Mesendoderm (in vitro differentiated cells): ENCODE results near the gene ZNF101.
A peak's percentile ranks its signal among the peaks of the same experiment; 100 is the strongest.

Experiments used
- DNase-seq: peaks from one replicate; pipeline ENCODE4 v3.0.0; 2013
- H2AK5ac ChIP-seq: 2 replicates; pipeline ENCODE4 v1.6.1; 2013; ENCODE audit warnings: low read length, inconsistent platforms
- H2BK120ac ChIP-seq: 2 replicates; pipeline ENCODE4 v1.6.1; 2013; ENCODE audit warnings: low read depth, mild to moderate bottlenecking, low read length, moderate library complexity, mixed read lengths
- H2BK15ac ChIP-seq: replicated peaks from 2 replicates; pipeline ENCODE4 v1.6.1; 2013; ENCODE audit warnings: low read depth, mild to moderate bottlenecking, moderate library complexity
- H2BK5ac ChIP-seq: 2 replicates; pipeline ENCODE4 v1.6.1; 2013; ENCODE audit warnings: low read length, inconsistent platforms
- H3K18ac ChIP-seq: 2 replicates; pipeline ENCODE4 v1.6.1; 2013; ENCODE audit warnings: mild to moderate bottlenecking, low read length, mixed read lengths
- H3K23ac ChIP-seq: one replicate; pipeline ENCODE4 v1.6.1; 2013; ENCODE audit warnings: low read length
- H3K27ac ChIP-seq: 2 replicates; pipeline ENCODE4 v1.5.1; 2013; ENCODE audit warnings: low read depth, mild to moderate bottlenecking, inconsistent platforms, low read length, moderate library complexity
- H3K27me3 ChIP-seq: 2 replicates; pipeline ENCODE4 v1.6.1; 2013; ENCODE audit warnings: low read length, control low read depth, mild to moderate bottlenecking, inconsistent platforms; ENCODE audit not compliant: insufficient read depth, poor library complexity
- H3K36me3 ChIP-seq: 2 replicates; pipeline ENCODE4 v1.6.1; 2013; ENCODE audit warnings: low read length, inconsistent platforms; ENCODE audit not compliant: control insufficient read depth, insufficient read depth
- H3K4ac ChIP-seq: one replicate; pipeline ENCODE4 v1.6.1; 2013; ENCODE audit warnings: low read depth, mild to moderate bottlenecking, low read length, moderate library complexity
- H3K4me1 ChIP-seq: 2 replicates; pipeline ENCODE4 v1.6.1; 2013; ENCODE audit warnings: low read depth, low read length, inconsistent platforms; ENCODE audit not compliant: control insufficient read depth
- H3K4me2 ChIP-seq: 2 replicates; pipeline ENCODE4 v1.6.1; 2013; ENCODE audit warnings: low read length
- H3K4me3 ChIP-seq: 2 replicates; pipeline ENCODE4 v1.5.1; 2013; ENCODE audit warnings: mild to moderate bottlenecking, low read length
- H3K56ac ChIP-seq: one replicate; pipeline ENCODE4 v1.6.1; 2013; ENCODE audit warnings: low read length
- H3K79me1 ChIP-seq: 2 replicates; pipeline ENCODE4 v1.6.1; 2013; ENCODE audit warnings: low read length, inconsistent platforms
- H3K79me2 ChIP-seq: 2 replicates; pipeline ENCODE4 v1.6.1; 2013; ENCODE audit warnings: mild to moderate bottlenecking, low read length; ENCODE audit not compliant: control insufficient read depth, insufficient read depth
- H3K9ac ChIP-seq: 2 replicates; pipeline ENCODE4 v1.6.1; 2013; ENCODE audit warnings: low read length, inconsistent platforms
- H4K5ac ChIP-seq: one replicate; pipeline ENCODE4 v1.6.1; 2013; ENCODE audit warnings: low read length
- H4K8ac ChIP-seq: one replicate; pipeline ENCODE4 v1.6.1; 2013; ENCODE audit warnings: low read depth, mild to moderate bottlenecking, control low read depth, low read length, moderate library complexity
- WGBS: extraction: QIAGEN DNeasy Blood & Tissue Kit; methylation state at CpG from one replicate; pipeline ENCODE4 v1.1.7; 2013; ENCODE audit warnings: low lambda C conversion rate, missing lambda C conversion rate; ENCODE audit not compliant: insufficient coverage; ENCODE audit errors: extremely low coverage; 5-methylcytosine and 5-hydroxymethylcytosine counted together

Gene ZNF101

DNA sequence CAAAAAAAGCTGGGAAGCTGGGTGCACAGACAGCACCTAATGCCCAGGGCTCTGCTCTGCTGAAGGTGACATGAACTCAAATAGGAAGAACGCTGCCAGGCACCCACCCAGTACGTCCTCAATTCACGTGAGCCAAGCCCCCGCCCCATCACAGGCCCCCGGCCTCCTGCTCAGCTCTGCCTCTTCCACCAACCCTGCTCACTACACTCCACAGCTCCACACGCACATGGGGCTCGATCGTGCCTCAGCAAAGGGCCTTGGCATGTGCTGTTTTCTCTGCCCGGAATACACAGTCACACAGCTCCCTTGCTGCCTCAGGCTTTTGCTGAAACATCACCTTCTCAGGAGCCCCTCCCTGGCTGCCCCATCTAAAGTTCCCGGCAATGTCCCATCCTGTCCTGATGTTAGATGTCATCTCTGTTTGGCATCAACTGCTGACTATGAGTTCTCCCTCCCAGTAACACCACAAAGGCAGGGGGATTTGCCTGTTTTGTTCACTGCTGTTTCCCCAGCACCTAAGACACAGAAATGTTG lies 7.4 kb upstream of the ZNF101 start:
- Histone ChIP-seq H3K4me3 (no peak overlapping the region), H2BK120ac (no peak overlapping the region), H3K27ac (no peak overlapping the region), H3K36me3 (peaks cover 18% of the 10 kb centered on the region), H2BK5ac (no peak overlapping the region), H3K9ac (no peak overlapping the region), H3K79me1 (peaks cover 25% of the 10 kb centered on the region), H4K5ac (no peak overlapping the region), H3K79me2 (peaks cover 28% of the 10 kb centered on the region), H2BK15ac (no peak overlapping the region), H3K23ac (no peak overlapping the region), H3K4ac (no peak overlapping the region), H4K8ac (no peak overlapping the region), H3K56ac (peak overlapping the region; percentile 25), H3K18ac (no peak overlapping the region), H2AK5ac (no peak overlapping the region), H3K4me1 (peaks cover 4% of the 10 kb centered on the region), H3K27me3 (no peaks in the 10 kb centered on the region), H3K4me2 (no peak overlapping the region)
- DNase-seq, result no peak
- WGBS, result no CpG with 5 or more reads among the region's 10 CpGs

DNA sequence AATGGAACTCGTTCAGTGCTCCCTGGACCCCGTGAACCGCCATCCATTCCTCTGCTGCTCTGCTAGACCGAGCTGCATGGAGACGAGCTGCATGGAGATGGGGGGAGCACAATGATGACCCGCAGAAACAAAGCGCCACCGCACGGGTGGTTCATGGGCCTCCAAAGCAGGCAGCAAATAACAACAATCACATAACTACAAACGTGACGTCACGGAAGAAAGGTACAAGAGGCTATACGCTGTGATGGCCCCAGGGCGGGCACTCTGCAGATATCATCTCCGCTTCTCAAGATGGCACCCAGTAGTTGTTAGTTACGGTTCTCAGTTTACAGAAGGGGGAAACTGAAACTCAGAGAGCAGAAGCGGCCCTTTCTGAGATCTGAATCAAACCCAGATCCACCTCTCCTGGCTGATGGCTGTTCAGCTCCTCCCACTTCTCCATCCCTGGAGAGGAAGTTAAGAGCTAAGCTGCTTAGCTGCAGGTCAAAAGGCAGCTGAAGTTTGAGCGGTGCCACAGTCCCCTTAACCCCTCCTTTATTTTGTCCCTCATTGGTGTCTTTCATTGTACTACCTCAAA lies 6.9 kb upstream of the ZNF101 start:
- H3K4me2 ChIP-seq, result peak overlapping the region; percentile 11
- no peak overlapping the region for H4K8ac ChIP-seq
- no peak overlapping the region for H3K18ac ChIP-seq
- H3K4me3 ChIP-seq, result no peak overlapping the region
- no peak overlapping the region for H2AK5ac ChIP-seq
- WGBS, result no CpG with 5 or more reads among the region's 18 CpGs
- H2BK120ac ChIP-seq, result no peak overlapping the region
- peak; percentile 54 for DNase-seq
- no peak overlapping the region for H3K23ac ChIP-seq
- H3K9ac ChIP-seq, result no peak overlapping the region
- no peak overlapping the region for H3K4ac ChIP-seq
- H3K36me3 ChIP-seq, result peaks cover 17% of the 10 kb centered on the region
- peaks cover 25% of the 10 kb centered on the region for H3K79me1 ChIP-seq
- H3K56ac ChIP-seq, result no peak overlapping the region
- H3K27me3 ChIP-seq, result no peaks in the 10 kb centered on the region
- no peak overlapping the region for H2BK15ac ChIP-seq
- no peak overlapping the region for H3K27ac ChIP-seq
- H4K5ac ChIP-seq, result no peak overlapping the region
- peaks cover 28% of the 10 kb centered on the region for H3K79me2 ChIP-seq
- H2BK5ac ChIP-seq, result no peak overlapping the region
- H3K4me1 ChIP-seq, result peaks cover 4% of the 10 kb centered on the region

DNA sequence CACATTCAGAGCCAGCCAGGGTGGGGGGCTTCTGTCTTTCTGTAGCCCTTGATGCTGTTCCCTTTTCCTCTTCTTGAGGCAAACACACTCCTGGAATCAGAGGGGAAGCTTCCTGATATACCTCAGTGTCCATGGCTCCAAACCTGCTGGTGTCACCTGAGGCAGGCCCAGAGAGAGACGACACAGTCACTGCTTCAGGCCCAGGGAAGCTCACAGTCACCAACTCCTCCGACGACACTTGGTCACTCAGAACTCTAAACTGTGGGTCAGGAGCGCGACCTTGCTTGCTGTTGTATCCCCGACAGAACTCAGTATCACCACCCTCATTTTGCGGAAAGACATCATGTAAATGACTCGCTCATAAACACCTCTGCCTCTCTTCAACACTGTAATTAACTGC lies 6.3 kb upstream of the ZNF101 start:
- Histone ChIP-seq H2BK5ac (no peak overlapping the region), H3K56ac (peak overlapping the region; percentile 98), H3K4me2 (peak overlapping the region; percentile 19), H2AK5ac (no peak overlapping the region), H3K4ac (no peak overlapping the region), H3K79me1 (peaks cover 25% of the 10 kb centered on the region), H3K79me2 (peaks cover 28% of the 10 kb centered on the region), H3K23ac (no peak overlapping the region), H3K4me1 (peaks cover 4% of the 10 kb centered on the region), H2BK120ac (no peak overlapping the region), H3K36me3 (peaks cover 13% of the 10 kb centered on the region), H3K9ac (peak overlapping the region; percentile 94), H4K5ac (no peak overlapping the region), H3K18ac (no peak overlapping the region), H3K27ac (no peak overlapping the region), H2BK15ac (no peak overlapping the region), H3K27me3 (no peaks in the 10 kb centered on the region), H4K8ac (no peak overlapping the region), H3K4me3 (no peak overlapping the region)
- no peak for DNase-seq
- WGBS, result no CpG with 5 or more reads among the region's 8 CpGs

DNA sequence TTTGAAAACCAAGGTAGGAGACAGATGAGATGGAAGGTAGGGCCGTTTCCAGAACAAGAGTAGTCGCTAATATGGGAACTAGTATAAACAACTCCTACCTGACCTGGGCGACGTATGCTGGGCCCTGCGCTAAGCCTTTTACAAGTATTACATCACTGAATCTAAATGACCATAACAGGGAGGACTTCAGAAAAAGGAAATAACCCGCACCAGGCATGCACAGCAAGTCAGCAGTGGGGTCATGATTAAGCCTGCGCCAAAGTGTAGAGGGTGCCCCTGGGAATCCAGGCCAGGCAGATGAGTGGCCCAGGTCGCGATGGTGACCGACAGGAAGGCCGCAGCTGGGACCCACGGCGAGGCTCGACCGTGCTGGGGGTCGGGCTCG lies 5.8 kb upstream of the ZNF101 start:
- Histone ChIP-seq H3K4ac (peak overlapping the region; percentile 46), H3K36me3 (peaks cover 11% of the 10 kb centered on the region), H3K27ac (no peak overlapping the region), H3K4me2 (peak overlapping the region; percentile 19), H3K9ac (peak overlapping the region; percentile 94), H3K18ac (no peak overlapping the region), H3K79me2 (peaks cover 28% of the 10 kb centered on the region), H3K23ac (peak overlapping the region; percentile 99), H2BK120ac (no peak overlapping the region), H3K79me1 (peaks cover 25% of the 10 kb centered on the region), H3K56ac (peak overlapping the region; percentile 98), H3K4me1 (peaks cover 4% of the 10 kb centered on the region), H2AK5ac (peak overlapping the region; percentile 52), H4K8ac (no peak overlapping the region), H3K27me3 (no peaks in the 10 kb centered on the region), H3K4me3 (peak overlapping the region; percentile 90), H2BK5ac (no peak overlapping the region), H4K5ac (no peak overlapping the region), H2BK15ac (no peak overlapping the region)
- WGBS, result no CpG with 5 or more reads among the region's 17 CpGs
- no peak for DNase-seq

DNA sequence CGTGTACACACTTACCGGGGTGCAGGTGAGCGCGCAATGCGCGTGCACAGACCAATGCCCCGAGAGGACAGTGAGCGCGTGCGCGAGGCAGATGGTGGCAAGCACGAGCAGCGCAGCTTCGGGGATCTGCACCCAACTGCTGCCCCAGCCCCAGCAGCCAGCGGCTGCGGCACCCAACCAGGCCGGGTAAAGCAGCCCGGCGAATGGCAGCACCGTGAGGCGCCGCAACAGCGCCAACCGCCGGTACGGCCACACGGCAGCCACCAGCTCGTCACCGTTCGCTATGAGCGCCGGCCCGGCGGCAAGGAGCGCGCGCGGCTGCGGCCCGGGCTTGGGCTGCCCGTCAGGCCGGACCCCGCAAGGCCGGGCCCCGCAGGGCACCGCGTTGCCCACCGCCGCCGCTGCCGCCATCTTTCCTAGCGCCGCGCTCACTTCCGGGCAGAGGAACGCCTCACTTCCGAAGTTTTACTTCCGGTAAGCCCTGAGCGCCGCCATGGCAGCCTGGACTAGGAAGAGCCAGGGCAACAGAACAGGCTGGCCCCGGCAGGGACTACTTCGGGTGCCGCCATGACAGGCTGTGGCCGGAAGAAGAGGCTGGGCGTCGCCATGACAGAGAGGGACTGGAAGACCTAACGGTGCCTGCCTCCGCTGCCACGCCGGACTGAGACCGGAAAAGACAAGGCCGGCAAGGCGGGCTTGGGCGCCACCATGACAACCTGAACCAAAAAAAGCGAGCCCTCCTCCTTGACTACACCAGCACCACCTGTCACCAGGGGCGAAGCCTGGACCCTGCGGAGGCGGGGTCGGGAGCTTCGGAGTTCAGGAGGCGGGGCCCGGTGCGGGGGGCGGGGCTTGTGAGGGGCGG lies 5.2 kb upstream of the ZNF101 start, which contains the start of gene ATP13A1:
Gene ATP13A1 (minus strand): TSS at position 421 of the 865 bp plus-strand sequence. CDS start 10 bp downstream, at position 411.
- DNase-seq, result peak; percentile 98
- H4K5ac ChIP-seq, result no peak within 1 kb of the TSS
- H3K4ac ChIP-seq, result peak within 1 kb of the TSS; percentile 46
- peaks cover 7% of the 10 kb centered on the region for H3K36me3 ChIP-seq
- H3K9ac ChIP-seq, result peak within 1 kb of the TSS; percentile 94
- peak within 1 kb of the TSS; percentile 98 for H3K56ac ChIP-seq
- H3K79me1 ChIP-seq, result peaks cover 23% of the 10 kb centered on the region
- WGBS, result no CpG with 5 or more reads among the region's 85 CpGs
- H3K18ac ChIP-seq, result peak within 1 kb of the TSS; percentile 72
- peaks cover 4% of the 10 kb centered on the region for H3K4me1 ChIP-seq
- peak within 1 kb of the TSS; percentile 69 for H3K27ac ChIP-seq
- H2BK5ac ChIP-seq, result peak within 1 kb of the TSS; percentile 7
- H3K27me3 ChIP-seq, result no peaks in the 10 kb centered on the region
- H3K4me3 ChIP-seq, result peak within 1 kb of the TSS; percentile 90
- no peak within 1 kb of the TSS for H2BK120ac ChIP-seq
- no peak within 1 kb of the TSS for H4K8ac ChIP-seq
- H3K79me2 ChIP-seq, result peaks cover 28% of the 10 kb centered on the region
- peak within 1 kb of the TSS; percentile 52 for H2AK5ac ChIP-seq
- H2BK15ac ChIP-seq, result no peak within 1 kb of the TSS
- peak within 1 kb of the TSS; percentile 42 for H3K4me2 ChIP-seq
- peak within 1 kb of the TSS; percentile 99 for H3K23ac ChIP-seq
